IPS DF 6.9 (cell line): ENCODE data around the gene MAML3.

Experiments used
- DNase-seq: peaks from one replicate; pipeline ENCODE4 v3.0.0-alpha.2; 2013; ENCODE audit warnings: low read depth, low spot score
- H3K27ac ChIP-seq: one replicate; pipeline ENCODE4 v1.5.1; 2013; ENCODE audit warnings: low read length, control low read depth
- H3K27me3 ChIP-seq: 2 replicates; pipeline ENCODE4 v1.6.1; 2013; ENCODE audit warnings: mild to moderate bottlenecking, low read length; ENCODE audit not compliant: control insufficient read depth, insufficient read depth
- H3K36me3 ChIP-seq: 2 replicates; pipeline ENCODE4 v1.6.1; 2013; ENCODE audit warnings: low read length; ENCODE audit not compliant: control insufficient read depth, insufficient read depth
- H3K4me1 ChIP-seq: 2 replicates; pipeline ENCODE4 v1.6.1; 2013; ENCODE audit warnings: low read length; ENCODE audit not compliant: control insufficient read depth, insufficient read depth
- H3K4me3 ChIP-seq: 2 replicates; pipeline ENCODE4 v1.5.1; 2013; ENCODE audit warnings: mild to moderate bottlenecking, low read length
- H3K9me3 ChIP-seq: 2 replicates; pipeline ENCODE4 v1.6.1; 2013; ENCODE audit warnings: low read length, inconsistent platforms; ENCODE audit not compliant: control insufficient read depth, insufficient read depth
- WGBS: extraction: QIAGEN DNeasy Blood & Tissue Kit; methylation state at CpG from one replicate; pipeline ENCODE4 v1.1.7; 2013; ENCODE audit warnings: mixed read lengths, missing lambda C conversion rate; ENCODE audit not compliant: insufficient read length, insufficient coverage; 5-methylcytosine and 5-hydroxymethylcytosine counted together

Gene MAML3

GRCh38 chr4:140080883-140081282, 73.1 kb downstream of the MAML3 start:
- no peaks in the 10 kb centered on the region for H3K36me3 ChIP-seq
- no peaks in the 10 kb centered on the region for H3K9me3 ChIP-seq
- no peaks in the 10 kb centered on the region for H3K27me3 ChIP-seq
- no peak overlapping the region for H3K27ac ChIP-seq
- H3K4me1 ChIP-seq, result peaks cover 6% of the 10 kb centered on the region; the same call in 1 of the 2 replicates
- no CpG with 5 or more reads among the region's 2 CpGs for WGBS
- H3K4me3 ChIP-seq, result no peak overlapping the region
- no peak for DNase-seq

GRCh38 chr4:140078366-140078765, 75.6 kb downstream of the MAML3 start:
- Histone ChIP-seq H3K9me3 (no peaks in the 10 kb centered on the region), H3K27ac (no peak overlapping the region), H3K4me3 (no peak overlapping the region), H3K4me1 (peaks cover 4% of the 10 kb centered on the region; the same call in 1 of the 2 replicates), H3K36me3 (no peaks in the 10 kb centered on the region), H3K27me3 (no peaks in the 10 kb centered on the region)
- peak; percentile 41 for DNase-seq
- WGBS, result no CpG with 5 or more reads among the region's 2 CpGs

DNA sequence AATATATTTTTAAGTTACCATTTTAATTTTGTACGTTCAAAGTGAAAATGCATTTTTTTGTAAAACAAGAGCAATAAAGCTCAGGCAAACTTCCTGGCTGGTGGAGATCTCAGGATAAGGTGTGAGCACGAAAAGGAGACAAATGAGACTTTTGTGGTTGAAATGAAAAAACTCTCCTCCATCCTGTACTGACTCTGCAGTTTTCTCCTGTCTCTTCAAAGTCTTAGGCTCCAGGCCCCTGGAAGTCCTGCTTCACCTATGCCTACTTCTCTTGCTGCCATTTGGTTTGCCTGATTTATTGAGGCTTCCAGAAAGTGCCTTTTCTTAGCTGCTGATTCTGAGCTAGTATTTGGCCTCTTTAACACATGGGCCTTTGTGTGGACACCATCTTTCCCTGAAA, 77.7 kb downstream of the MAML3 start:
- Histone ChIP-seq H3K36me3 (no peaks in the 10 kb centered on the region), H3K27ac (no peak overlapping the region), H3K4me3 (no peak overlapping the region), H3K9me3 (no peaks in the 10 kb centered on the region), H3K4me1 (peaks cover 4% of the 10 kb centered on the region), H3K27me3 (no peaks in the 10 kb centered on the region)
- no peak for DNase-seq
- no CpG with 5 or more reads among the region's 2 CpGs for WGBS

DNA sequence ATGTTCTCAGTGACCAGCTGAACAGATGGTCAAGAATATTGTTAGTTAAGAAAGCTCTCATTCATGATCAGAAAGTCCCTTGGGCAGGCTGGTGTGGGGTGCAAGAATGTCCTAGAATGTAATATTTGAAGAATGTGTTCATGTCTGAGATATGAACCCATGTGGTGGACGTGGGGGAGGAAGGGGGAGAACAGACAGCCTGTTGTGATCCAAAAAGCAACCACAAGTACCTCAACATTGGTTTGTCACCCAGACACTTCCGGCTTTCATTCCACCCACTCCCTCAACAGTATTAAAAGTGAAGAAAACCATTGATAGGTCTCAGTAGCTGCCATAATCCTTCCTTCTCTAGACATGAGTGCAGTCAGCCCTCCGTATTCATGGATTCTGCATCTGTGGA, 82.2 kb downstream of the MAML3 start:
- no peak for DNase-seq
- Histone ChIP-seq H3K4me3 (no peak overlapping the region), H3K27me3 (no peaks in the 10 kb centered on the region), H3K9me3 (no peaks in the 10 kb centered on the region), H3K4me1 (peaks cover 2% of the 10 kb centered on the region; the same call in 1 of the 2 replicates), H3K27ac (no peak overlapping the region), H3K36me3 (no peaks in the 10 kb centered on the region)
- WGBS, result no CpG with 5 or more reads among the region's 3 CpGs

GRCh38 chr4:140070973-140071372, 83.0 kb downstream of the MAML3 start:
- WGBS, result no CpG with 5 or more reads among the region's 6 CpGs
- no peak overlapping the region for H3K4me3 ChIP-seq
- no peak overlapping the region for H3K27ac ChIP-seq
- H3K27me3 ChIP-seq, result no peaks in the 10 kb centered on the region
- H3K4me1 ChIP-seq, result peaks cover 2% of the 10 kb centered on the region; the same call in 1 of the 2 replicates
- no peaks in the 10 kb centered on the region for H3K9me3 ChIP-seq
- DNase-seq, result no peak
- H3K36me3 ChIP-seq, result no peaks in the 10 kb centered on the region

GRCh38 chr4:140070366-140070765, 83.6 kb downstream of the MAML3 start:
- no CpG with 5 or more reads among the region's 2 CpGs for whole genome bisulfite sequencing
- Histone ChIP-seq H3K4me1 (peaks cover 2% of the 10 kb centered on the region; the same call in 1 of the 2 replicates), H3K9me3 (no peaks in the 10 kb centered on the region), H3K36me3 (no peaks in the 10 kb centered on the region), H3K4me3 (no peak overlapping the region), H3K27ac (no peak overlapping the region), H3K27me3 (no peaks in the 10 kb centered on the region)
- no peak for DNase-seq

DNA sequence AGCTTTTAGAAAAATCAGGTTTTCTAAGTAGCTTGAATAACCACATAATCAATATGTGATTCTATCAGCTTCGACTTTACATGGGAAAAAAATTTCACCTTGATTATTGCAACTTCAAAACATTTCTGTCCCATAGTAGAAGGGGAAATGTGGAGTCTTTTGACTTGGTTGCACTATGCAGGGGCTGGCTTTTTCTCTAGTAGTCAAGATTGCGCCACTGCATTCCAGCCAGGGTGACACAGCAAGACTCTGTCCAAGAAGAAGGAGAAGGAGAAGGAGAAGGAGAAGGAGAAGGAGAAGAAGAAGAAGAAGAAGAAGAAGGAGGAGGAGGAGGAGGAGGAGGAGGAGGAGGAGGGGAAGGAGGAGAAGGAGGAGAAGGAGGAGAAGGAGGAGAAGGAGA, 84.9 kb downstream of the MAML3 start:
- Histone ChIP-seq H3K4me3 (no peak overlapping the region), H3K27ac (no peak overlapping the region), H3K9me3 (no peaks in the 10 kb centered on the region), H3K27me3 (no peaks in the 10 kb centered on the region), H3K36me3 (no peaks in the 10 kb centered on the region), H3K4me1 (peaks cover 2% of the 10 kb centered on the region; the same call in 1 of the 2 replicates)
- no CpG with 5 or more reads among the region's 2 CpGs for WGBS
- no peak for DNase-seq

- H3K27ac ChIP-seq, result no peak overlapping the region
- no peak for DNase-seq
- peaks cover 2% of the 10 kb centered on the region; the same call in 1 of the 2 replicates for H3K4me1 ChIP-seq
- WGBS, result 100% methylated on average over 1 of the region's 2 CpGs
- H3K27me3 ChIP-seq, result no peaks in the 10 kb centered on the region
- no peaks in the 10 kb centered on the region for H3K36me3 ChIP-seq
- no peaks in the 10 kb centered on the region for H3K9me3 ChIP-seq
- H3K4me3 ChIP-seq, result no peak overlapping the region
Observed at GRCh38 chr4:140068271-140068670, 85.7 kb downstream of the MAML3 start.

DNA sequence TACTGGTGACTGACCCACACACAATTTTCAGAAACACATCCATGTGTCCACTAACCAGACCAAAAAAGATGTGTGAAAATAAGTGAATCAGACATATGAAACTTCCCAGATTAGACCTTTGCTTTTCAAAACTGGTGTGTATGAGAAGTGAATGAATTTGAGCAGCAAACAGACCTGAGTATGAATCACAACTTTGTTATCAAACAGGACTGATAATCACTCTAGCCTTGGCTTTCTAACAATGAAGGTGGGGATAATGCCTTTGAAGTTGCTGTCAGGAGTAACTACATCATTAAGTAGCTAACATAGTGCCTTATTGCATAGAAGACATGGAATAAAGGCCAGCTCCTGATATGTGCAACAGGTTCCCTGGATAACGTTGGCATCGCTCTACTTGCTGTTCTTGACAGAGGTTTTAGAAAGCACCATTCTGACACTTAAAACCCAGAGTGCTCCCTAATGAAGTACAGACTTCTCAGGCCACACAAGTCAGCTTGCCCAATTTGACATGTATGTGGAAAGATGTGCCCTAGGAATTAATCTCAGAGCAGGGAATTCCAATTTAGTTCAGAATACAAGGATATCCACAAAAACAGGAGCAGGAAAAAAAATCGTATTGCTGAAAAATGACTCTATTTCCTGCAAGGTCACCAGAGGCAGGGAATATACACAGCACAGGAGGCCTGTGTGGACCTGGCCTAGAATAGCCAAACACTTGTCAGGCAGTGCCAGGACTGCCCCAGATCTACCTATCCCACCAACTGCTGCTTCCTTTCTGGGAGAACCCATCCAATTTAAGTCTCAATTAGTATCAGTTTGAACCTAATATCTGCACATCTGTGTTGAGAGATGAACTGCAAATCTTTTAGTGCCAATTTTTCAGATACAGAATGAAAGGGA, 87.7 kb downstream of the MAML3 start:
- no peak for DNase-seq
- Histone ChIP-seq H3K4me3 (no peak overlapping the region), H3K27ac (no peak overlapping the region), H3K27me3 (no peaks in the 10 kb centered on the region), H3K9me3 (no peaks in the 10 kb centered on the region), H3K4me1 (no peaks in the 10 kb centered on the region), H3K36me3 (no peaks in the 10 kb centered on the region)
- no CpG with 5 or more reads among the region's 3 CpGs for WGBS

DNA sequence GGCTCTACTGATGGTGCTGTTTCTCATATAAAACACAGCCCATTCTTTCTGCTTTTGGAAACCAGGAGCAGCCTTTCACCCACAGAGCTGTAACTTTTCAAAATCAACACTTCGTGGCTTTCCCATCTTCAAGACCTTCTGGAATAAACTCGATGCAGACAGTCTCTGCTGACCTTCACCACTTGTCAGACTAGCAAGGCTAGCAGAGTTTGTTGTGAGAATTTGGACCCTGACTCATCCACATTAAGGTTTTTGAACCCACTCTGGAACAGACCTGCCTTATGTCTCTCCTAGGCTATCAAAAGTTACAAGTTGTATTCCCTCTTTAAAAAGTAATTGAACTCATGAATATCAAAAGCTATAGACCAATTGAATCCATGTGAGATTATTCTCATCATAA, 88.6 kb downstream of the MAML3 start:
- H3K27ac ChIP-seq, result no peak overlapping the region
- no peaks in the 10 kb centered on the region for H3K9me3 ChIP-seq

More for the DNA sequence above, 88.6 kb downstream of the MAML3 start:
- Histone ChIP-seq H3K4me3 (no peak overlapping the region), H3K36me3 (no peaks in the 10 kb centered on the region), H3K4me1 (no peaks in the 10 kb centered on the region), H3K27me3 (no peaks in the 10 kb centered on the region)
- WGBS, result no CpG with 5 or more reads among the region's 2 CpGs
- no peak for DNase-seq
